Measurements from ENCODE around the gene CHMP1A.

DNA sequence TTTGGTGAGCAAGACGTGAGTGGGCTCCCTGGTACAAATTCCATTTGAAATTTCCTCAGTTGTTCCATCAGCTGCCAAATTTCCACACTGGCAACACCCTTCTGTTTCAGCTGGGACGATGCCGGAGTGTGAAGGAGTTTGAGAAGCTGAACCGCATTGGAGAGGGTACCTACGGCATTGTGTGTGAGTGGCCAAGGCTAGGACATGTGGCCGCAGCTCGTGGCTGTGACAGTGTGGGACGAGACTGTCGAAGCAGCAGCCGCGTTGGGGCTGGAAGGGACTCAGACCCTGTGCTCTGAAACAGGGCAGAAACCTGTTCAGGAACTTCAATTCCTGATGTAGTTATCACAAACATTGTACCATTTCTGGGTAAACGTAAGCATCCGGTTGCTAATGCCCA is 31.6 kb upstream of the CHMP1A start:
- TF ChIP-seq, protein P1, sequence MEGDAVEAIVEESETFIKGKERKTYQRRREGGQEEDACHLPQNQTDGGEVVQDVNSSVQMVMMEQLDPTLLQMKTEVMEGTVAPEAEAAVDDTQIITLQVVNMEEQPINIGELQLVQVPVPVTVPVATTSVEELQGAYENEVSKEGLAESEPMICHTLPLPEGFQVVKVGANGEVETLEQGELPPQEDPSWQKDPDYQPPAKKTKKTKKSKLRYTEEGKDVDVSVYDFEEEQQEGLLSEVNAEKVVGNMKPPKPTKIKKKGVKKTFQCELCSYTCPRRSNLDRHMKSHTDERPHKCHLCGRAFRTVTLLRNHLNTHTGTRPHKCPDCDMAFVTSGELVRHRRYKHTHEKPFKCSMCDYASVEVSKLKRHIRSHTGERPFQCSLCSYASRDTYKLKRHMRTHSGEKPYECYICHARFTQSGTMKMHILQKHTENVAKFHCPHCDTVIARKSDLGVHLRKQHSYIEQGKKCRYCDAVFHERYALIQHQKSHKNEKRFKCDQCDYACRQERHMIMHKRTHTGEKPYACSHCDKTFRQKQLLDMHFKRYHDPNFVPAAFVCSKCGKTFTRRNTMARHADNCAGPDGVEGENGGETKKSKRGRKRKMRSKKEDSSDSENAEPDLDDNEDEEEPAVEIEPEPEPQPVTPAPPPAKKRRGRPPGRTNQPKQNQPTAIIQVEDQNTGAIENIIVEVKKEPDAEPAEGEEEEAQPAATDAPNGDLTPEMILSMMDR (IDR thresholded peaks at IDR 0.05): no peak
- no peak for TF ChIP-seq POLR2A (IDR thresholded peaks at IDR 0.05)
- TF ChIP-seq POLR2AphosphoS5 (IDR thresholded peaks at IDR 0.05): no peak
- TF ChIP-seq EP300 (IDR thresholded peaks at IDR 0.05): no peak
